ENCODE data around the gene ACAP1.
A peak's percentile ranks its signal among the peaks of the same experiment; 100 is the strongest.
"Not testable (repeated sequence)": the region's sequence is repeated elsewhere in the genome, so short reads cannot be mapped to it uniquely, and the experiment has no call there.

Gene ACAP1

GRCh38 chr17:7329997-7330637 lies 6.2 kb upstream of the ACAP1 start:
- peak; percentile 86 for DNase-seq

GRCh38 chr17:7330638-7331015 lies 5.7 kb upstream of the ACAP1 start:
- no peak for DNase-seq

GRCh38 chr17:7332111-7332510 lies 4.2 kb upstream of the ACAP1 start:
- DNase-seq = no peak

GRCh38 chr17:7332600-7333069 lies 3.7 kb upstream of the ACAP1 start:
- not testable (repeated sequence) for DNase-seq

GRCh38 chr17:7334938-7335538 lies 1.3 kb upstream of the ACAP1 start:
- no peak for DNase-seq

- not testable (repeated sequence) for DNase-seq
Measured at GRCh38 chr17:7335765-7336164, 564 bp upstream of the ACAP1 start.

- not testable (repeated sequence) for DNase-seq
Measured at GRCh38 chr17:7337600-7337999, 1.3 kb downstream of the ACAP1 start.

- DNase-seq = no peak
Measured at GRCh38 chr17:7340179-7340578, 3.9 kb downstream of the ACAP1 start.

- no peak for DNase-seq
Measured at GRCh38 chr17:7341842-7342241, 5.5 kb downstream of the ACAP1 start.

GRCh38 chr17:7343250-7343649 lies 6.9 kb downstream of the ACAP1 start:
- DNase-seq = no peak

- no peak for DNase-seq
Measured at GRCh38 chr17:7346761-7347614, 10.7 kb downstream of the ACAP1 start.

GRCh38 chr17:7347630-7348477 lies 11.5 kb downstream of the ACAP1 start:
- DNase-seq = no peak

- DNase-seq = peak; percentile 40
Measured at GRCh38 chr17:7348478-7349242, 12.3 kb downstream of the ACAP1 start.

GRCh38 chr17:7351665-7352502 lies 15.6 kb downstream of the ACAP1 start, which contains the start of gene KCTD11:
Gene KCTD11, plus strand, starts transcription at chr17:7352162.
- DNase-seq = peak; percentile 96

- no peak for DNase-seq
Measured at GRCh38 chr17:7352503-7352889, 16.2 kb downstream of the ACAP1 start.

GRCh38 chr17:7352910-7353635 lies 16.7 kb downstream of the ACAP1 start:
- DNase-seq = no peak

- peak; percentile 55 for DNase-seq
Measured at GRCh38 chr17:7354262-7354843, 18.0 kb downstream of the ACAP1 start.

- peak; percentile 72 for DNase-seq
Measured at GRCh38 chr17:7355053-7355452, 18.7 kb downstream of the ACAP1 start, which contains the start of gene TMEM95. Gene TMEM95, plus strand, starts transcription at chr17:7355156. Its CDS starts 49 bp downstream, at chr17:7355205.

- no peak for DNase-seq
Measured at GRCh38 chr17:7355573-7355972, 19.2 kb downstream of the ACAP1 start.
